ENCODE results near the gene BNIPL. TPM values are rescaled to one million over a fixed set of nuclear protein-coding genes. Genes with fewer than 3 reads are reported as not detected.

Gene BNIPL
- total RNA-seq, 2 experiments from 2014 or later = 0.98 to 1.6 TPM

- no peaks in the 10 kb centered on the region for H3K27me3 Mint-ChIP-seq
Observed at GRCh38 chr1:151069103-151069486, 32.7 kb downstream of the BNIPL start.

GRCh38 chr1:151070474-151071276, 34.3 kb downstream of the BNIPL start, which contains the start of gene GABPB2:
TSS of gene GABPB2 (plus strand) at chr1:151070761. CDS start at chr1:151088190, 17,429 bp downstream.
- ChIA-PET POLR2A (interaction anchor here (0.5 to 1.0 kb wide), 2 partner anchors 75 to 212 kb away, joined by 3 read pairs; partner anchors contain the start of gene ZNF687), CTCF (interaction anchor here (0.5 to 4.0 kb wide), 8 partner anchors 8 to 86 kb away, joined by 3 to 24 read pairs (median 6); partner anchors contain the start of genes CDC42SE1, MINDY1, MLLT11 and TNFAIP8L2)
- ATAC-seq (peak; percentile 86), DNase-seq (peak; percentile 93)
- Mint-ChIP-seq H3K9me3 (ENCODE audit: low read depth) (no peaks in the 10 kb centered on the region), H3K4me3 (peak within 1 kb of the TSS; percentile 99), H3K27ac (peak within 1 kb of the TSS; percentile 100), H3K4me1 (peaks cover 18% of the 10 kb centered on the region), H3K36me3 (ENCODE audit: low read depth) (peaks cover 9% of the 10 kb centered on the region), H3K27me3 (no peaks in the 10 kb centered on the region)
- intact Hi-C loops (cut with DNase I, micrococcal nuclease) = loop anchor here (1.0 to 5.0 kb wide), 16 partner anchors 11 to 748 kb away; partner anchors contain the start of genes CDC42SE1 (in 2 of the 2), PRUNE1 (in 2 of the 2), TNFAIP8L2 (in 2 of the 2) and ARNT (in 1 of the 2)

More at GRCh38 chr1:151069103-151069486, 32.7 kb downstream of the BNIPL start:
- H3K9me3 Mint-ChIP-seq (ENCODE audit: low read depth) = no peaks in the 10 kb centered on the region
- ChIA-PET CTCF (interaction anchor here (1.2 to 4.0 kb wide), 3 partner anchors 9 to 21 kb away, joined by 3 to 24 read pairs (median 6); partner anchors contain the start of genes C1orf56, CDC42SE1 and MLLT11), POLR2A (no interaction called here)
- DNase-seq (no peak), ATAC-seq (no peak)
- H3K27ac Mint-ChIP-seq = peak overlapping the region; percentile 100
- peak overlapping the region; percentile 99 for H3K4me3 Mint-ChIP-seq
- intact Hi-C loops (cut with DNase I, micrococcal nuclease) = no loop called here
- H3K4me1 Mint-ChIP-seq = peaks cover 18% of the 10 kb centered on the region
- H3K36me3 Mint-ChIP-seq (ENCODE audit: low read depth) = peaks cover 9% of the 10 kb centered on the region

GRCh38 chr1:151072224-151072623, 35.8 kb downstream of the BNIPL start:
- ATAC-seq = no peak
- H3K9me3 Mint-ChIP-seq (ENCODE audit: low read depth) = no peaks in the 10 kb centered on the region
- peaks cover 18% of the 10 kb centered on the region for H3K4me1 Mint-ChIP-seq
- intact Hi-C loops (cut with DNase I, micrococcal nuclease) = loop anchor here (5.0 kb wide), 3 partner anchors 50 to 750 kb away; partner anchors contain the start of genes PRPF3 (in 1 of the 2) and SETDB1 (in 1 of the 2)
- no peak overlapping the region for H3K27ac Mint-ChIP-seq
- H3K4me3 Mint-ChIP-seq = no peak overlapping the region
- H3K27me3 Mint-ChIP-seq = no peaks in the 10 kb centered on the region
- DNase-seq = no peak
- peaks cover 9% of the 10 kb centered on the region for H3K36me3 Mint-ChIP-seq (ENCODE audit: low read depth)
- ChIA-PET POLR2A (interaction anchor here (0.7 to 1.3 kb wide), 3 partner anchors 34 to 1185 kb away, joined by 3 to 5 read pairs (median 4); partner anchors contain the start of gene TNFAIP8L2), CTCF (interaction anchor here (0.6 to 4.0 kb wide), 10 partner anchors 10 to 93 kb away, joined by 3 to 24 read pairs (median 3); partner anchors contain the start of genes CDC42SE1, MINDY1, MLLT11 and TNFAIP8L2)

DNA sequence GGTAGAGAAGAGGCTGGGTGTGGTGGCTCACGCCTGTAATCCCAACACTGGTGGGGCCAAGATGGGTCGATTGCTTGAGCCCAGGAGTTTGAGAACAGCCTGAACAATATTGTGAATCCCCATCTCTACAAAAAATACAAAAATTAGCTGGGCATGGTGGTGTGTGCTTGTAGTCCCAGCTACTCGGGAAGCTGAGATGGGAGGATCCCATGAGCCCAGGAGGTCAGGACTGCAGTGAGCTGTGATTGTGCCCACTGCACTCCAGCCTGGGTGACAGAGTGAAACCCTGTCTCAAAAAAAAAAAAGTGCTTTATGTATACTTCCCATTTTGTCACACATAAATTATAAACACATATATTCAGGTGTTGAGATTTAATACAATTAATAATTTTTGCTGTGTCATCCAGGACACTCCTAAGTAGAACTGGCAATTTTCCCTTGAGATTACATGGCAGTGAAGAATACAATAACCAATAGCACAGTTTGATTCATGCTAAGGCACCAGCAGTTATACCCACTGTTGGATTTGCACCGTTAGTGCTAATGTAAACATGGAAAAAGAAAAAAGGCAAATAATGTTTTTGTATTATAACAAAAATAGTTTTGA, 49.7 kb downstream of the BNIPL start:
- no peaks in the 10 kb centered on the region for H3K9me3 Mint-ChIP-seq (ENCODE audit: low read depth)
- no peak overlapping the region for H3K4me3 Mint-ChIP-seq
- no peaks in the 10 kb centered on the region for H3K27me3 Mint-ChIP-seq
- ATAC-seq (no peak), DNase-seq (no peak)
- CTCF ChIA-PET = interaction anchor here (0.8 to 2.3 kb wide), 6 partner anchors 14 to 102 kb away, joined by 3 to 10 read pairs (median 4); partner anchors contain the start of genes GABPB2 and TNFAIP8L2
- H3K36me3 Mint-ChIP-seq (ENCODE audit: low read depth) = no peaks in the 10 kb centered on the region
- intact Hi-C loops (cut with DNase I, micrococcal nuclease) = no loop called here
- no peak overlapping the region for H3K27ac Mint-ChIP-seq
- H3K4me1 Mint-ChIP-seq = no peaks in the 10 kb centered on the region
- POLR2A ChIA-PET = interaction anchor here (0.6 kb wide), 1 partner anchor 166 kb away, joined by 4 read pairs; no protein-coding TSS in a partner anchor

Other genes starting within 250 kb of the BNIPL start
- gene CTSK, start 228.3 kb upstream of the BNIPL start, total RNA-seq = 1 to 10 TPM; 1.5 to 2.1 TPM
- 10 to 100 TPM; 30.4 to 35.6 TPM for gene ARNT, start 160.0 kb upstream of the BNIPL start, total RNA-seq
- gene CTXND2, start 149.4 kb upstream of the BNIPL start, total RNA-seq = not detected
- gene SETDB1, start 110.2 kb upstream of the BNIPL start, total RNA-seq = 10 to 100 TPM; 48.8 to 52.7 TPM
- 100 to 1,000 TPM; 134 to 151 TPM for gene CERS2, start 61.8 kb upstream of the BNIPL start, total RNA-seq
- under 1 TPM; 0.27 to 0.28 TPM for gene ANXA9, start 54.3 kb upstream of the BNIPL start, total RNA-seq
- gene MINDY1, start 29.7 kb upstream of the BNIPL start, total RNA-seq = 10 to 100 TPM; 16.2 to 20.3 TPM
- 10 to 100 TPM; 13.6 to 18.6 TPM for gene PRUNE1, start 28.1 kb upstream of the BNIPL start, total RNA-seq
- gene C1orf56, start 11.2 kb downstream of the BNIPL start, total RNA-seq = 1 to 10 TPM; 1.3 to 1.5 TPM
- gene CDC42SE1, start 23.0 kb downstream of the BNIPL start, total RNA-seq = 100 to 1,000 TPM in 1 of 2 experiments, 10 to 100 TPM in 1; 95.4 to 101 TPM
- gene MLLT11, start 23.8 kb downstream of the BNIPL start, total RNA-seq = 1 to 10 TPM; 3.3 to 4.4 TPM
- gene GABPB2, start 34.2 kb downstream of the BNIPL start, total RNA-seq = 10 to 100 TPM; 16.6 to 19.2 TPM
- gene SEMA6C, start 110.0 kb downstream of the BNIPL start, total RNA-seq = 1 to 10 TPM; 3.2 to 3.5 TPM
- 10 to 100 TPM; 18.4 to 19.2 TPM for gene TNFAIP8L2, start 120.1 kb downstream of the BNIPL start, total RNA-seq
- 1 to 10 TPM; 4.3 to 5.1 TPM for gene LYSMD1, start 129.3 kb downstream of the BNIPL start, total RNA-seq
- 10 to 100 TPM; 64.3 to 90.8 TPM for gene SCNM1, start 129.6 kb downstream of the BNIPL start, total RNA-seq
- 1 to 10 TPM in 1 of 2 experiments, under 1 TPM in 1; 0.69 to 2.3 TPM for gene TMOD4, start 139.4 kb downstream of the BNIPL start, total RNA-seq
- 10 to 100 TPM; 77.1 to 77.8 TPM for gene VPS72, start 153.6 kb downstream of the BNIPL start, total RNA-seq
- 10 to 100 TPM; 74.5 to 85.1 TPM for gene PIP5K1A, start 162.0 kb downstream of the BNIPL start, total RNA-seq
- gene PSMD4, start 218.1 kb downstream of the BNIPL start, total RNA-seq = 100 to 1,000 TPM; 187 to 243 TPM
- 10 to 100 TPM; 27.2 to 30.1 TPM for gene ZNF687, start 245.7 kb downstream of the BNIPL start, total RNA-seq